Measurements from ENCODE around the gene RNF130.
"Not testable (repeated sequence)": the region's sequence is repeated elsewhere in the genome, so short reads cannot be mapped to it uniquely, and the experiment has no call there.

The RNF130 gene

DNA sequence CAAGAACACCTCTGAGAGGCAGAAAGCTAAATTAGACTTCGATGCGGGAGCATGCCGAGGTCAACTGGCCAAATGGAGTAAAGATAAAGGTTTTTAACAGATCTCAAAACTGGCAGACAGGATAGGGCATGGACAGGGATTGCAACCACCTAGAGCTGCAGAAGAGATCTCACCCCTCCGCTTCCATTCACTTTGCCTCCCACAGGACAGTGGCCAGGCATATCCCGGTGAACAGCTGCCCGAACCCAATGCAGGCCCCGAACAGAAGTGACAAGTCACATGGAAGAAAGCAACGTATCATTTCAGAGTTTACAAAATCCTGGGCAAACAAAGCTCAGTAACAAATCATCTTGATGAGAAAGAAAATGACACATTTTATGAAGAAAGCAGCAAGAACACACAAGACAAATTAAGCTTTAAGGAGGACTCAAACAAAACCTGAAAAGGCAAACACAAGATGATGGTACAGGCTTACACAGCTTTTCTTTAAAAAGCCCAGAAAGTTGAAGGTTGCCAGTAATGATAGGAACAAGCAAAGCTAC, 18.4 kb downstream of the RNF130 start:
- DNase-seq: peak; percentile 20

DNA sequence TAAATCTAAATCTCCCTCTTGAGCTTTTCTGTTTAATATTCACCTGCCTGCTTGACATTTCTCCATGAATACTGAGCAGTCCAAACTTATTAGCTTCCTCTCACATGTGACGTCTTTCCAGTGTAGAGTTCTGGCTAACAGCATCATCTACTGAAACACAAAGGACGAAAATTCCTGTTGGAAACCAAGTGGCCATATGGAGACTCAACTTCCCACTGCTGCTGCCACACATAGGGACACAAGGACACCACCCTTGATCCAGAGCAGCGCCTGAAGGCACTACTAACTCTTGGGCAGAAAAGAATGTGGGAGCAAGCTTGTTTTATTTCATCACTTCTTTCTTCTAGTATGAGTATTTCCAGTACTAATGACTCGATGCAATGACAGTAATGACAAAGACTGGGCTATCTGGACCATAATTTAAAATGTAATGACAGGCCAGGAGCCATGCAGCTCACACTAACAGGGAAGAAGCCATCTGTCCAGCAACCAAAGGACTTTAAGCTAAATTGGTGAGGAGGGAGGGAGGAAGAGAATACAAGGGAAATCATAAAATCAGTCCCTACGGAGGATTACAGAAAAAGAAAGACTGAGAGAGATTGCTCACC, 19.2 kb downstream of the RNF130 start:
- DNase-seq: no peak

DNA sequence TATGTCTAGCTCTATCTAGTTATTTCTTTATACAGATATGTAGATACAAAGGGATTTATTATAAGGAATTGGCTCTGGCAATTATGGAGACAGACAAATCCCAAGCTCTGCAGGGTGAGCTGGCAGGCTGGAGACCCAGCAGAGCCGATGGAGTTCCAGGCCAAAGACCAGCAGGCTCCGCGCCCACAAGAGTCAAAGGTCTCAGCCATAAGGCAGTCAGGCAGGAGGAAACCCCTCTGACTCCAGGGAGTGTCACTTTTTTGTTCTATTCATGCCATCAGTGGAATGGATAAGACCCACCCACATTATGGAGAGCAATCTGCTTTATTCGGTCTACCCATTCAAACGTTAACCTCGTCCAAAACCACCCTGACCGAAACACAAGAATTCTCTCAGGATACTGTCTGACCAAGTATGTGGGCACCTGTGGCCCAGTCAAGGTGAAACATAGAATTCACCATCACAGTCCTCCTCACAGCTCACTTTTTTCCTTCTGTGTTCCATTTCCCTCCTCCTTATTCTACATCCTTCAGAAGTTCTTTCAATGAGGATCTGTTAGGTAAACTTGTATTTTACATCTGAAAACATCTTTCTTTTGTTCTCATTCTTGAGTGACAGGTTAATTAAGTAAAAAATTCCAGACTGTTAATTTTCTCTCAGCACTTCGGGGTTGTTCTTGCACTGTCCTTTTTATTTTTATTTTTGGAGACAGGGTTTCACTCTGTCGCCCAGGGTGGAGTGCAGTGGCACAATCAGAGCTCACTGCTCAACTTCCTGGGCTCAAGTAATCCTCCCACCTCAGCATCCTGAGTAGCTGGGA, 21.2 kb downstream of the RNF130 start:
- DNase-seq: no peak

GRCh38 chr5:180049185-180049548, 22.4 kb downstream of the RNF130 start:
- DNase-seq: no peak

DNA sequence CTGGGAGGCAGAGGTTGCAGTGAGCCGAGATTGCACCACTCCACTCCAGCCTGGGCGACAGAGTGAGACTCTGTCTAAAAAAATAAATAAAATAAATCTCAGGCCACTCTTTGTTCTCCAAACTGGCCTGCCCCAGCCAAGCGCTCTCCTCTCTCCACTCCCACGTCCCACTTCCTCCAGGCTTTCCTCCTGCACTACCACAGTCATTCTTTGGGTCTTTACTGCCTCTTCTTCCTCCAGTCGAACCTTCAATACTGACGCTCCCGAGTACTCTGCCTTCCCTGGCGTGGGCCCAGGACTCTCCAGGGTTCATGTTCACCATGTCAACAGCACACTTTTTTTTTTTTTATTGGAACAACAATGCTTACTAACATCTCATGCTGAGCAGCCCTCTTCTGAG, 23.9 kb downstream of the RNF130 start:
- no peak for DNase-seq

GRCh38 chr5:180046656-180047055, 24.9 kb downstream of the RNF130 start:
- DNase-seq: no peak

DNA sequence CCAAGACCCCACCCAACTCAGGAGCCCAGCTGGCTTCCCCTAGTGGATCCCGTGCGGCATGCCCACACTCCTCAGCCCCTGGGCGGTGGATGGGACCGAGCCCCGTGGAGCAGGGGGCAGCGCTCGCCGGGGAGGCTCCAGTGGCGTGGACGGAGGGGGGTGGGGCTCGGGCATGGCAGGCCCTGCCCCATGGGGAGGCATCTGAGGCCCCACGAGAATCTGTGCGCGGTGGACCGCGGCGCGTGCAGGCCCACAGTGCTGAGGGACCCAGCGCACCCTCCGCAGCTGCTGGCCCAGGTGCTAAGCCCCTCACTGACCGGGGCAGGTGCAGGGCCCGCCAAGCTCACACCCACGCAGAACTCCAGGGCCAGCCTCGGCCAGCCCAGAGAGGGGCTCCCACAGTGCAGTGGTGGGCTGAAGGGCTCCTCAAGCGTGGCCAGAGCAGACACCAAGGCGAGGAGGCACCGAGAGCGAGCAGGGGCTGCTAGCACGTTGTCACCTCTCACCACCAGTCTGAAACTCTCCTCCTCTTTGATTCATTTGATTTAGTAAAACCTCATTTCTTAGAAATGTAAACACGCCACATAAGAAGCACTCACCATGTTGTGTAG, 25.6 kb downstream of the RNF130 start:
- no peak for DNase-seq

GRCh38 chr5:180043377-180043776, 28.2 kb downstream of the RNF130 start:
- DNase-seq: no peak

DNA sequence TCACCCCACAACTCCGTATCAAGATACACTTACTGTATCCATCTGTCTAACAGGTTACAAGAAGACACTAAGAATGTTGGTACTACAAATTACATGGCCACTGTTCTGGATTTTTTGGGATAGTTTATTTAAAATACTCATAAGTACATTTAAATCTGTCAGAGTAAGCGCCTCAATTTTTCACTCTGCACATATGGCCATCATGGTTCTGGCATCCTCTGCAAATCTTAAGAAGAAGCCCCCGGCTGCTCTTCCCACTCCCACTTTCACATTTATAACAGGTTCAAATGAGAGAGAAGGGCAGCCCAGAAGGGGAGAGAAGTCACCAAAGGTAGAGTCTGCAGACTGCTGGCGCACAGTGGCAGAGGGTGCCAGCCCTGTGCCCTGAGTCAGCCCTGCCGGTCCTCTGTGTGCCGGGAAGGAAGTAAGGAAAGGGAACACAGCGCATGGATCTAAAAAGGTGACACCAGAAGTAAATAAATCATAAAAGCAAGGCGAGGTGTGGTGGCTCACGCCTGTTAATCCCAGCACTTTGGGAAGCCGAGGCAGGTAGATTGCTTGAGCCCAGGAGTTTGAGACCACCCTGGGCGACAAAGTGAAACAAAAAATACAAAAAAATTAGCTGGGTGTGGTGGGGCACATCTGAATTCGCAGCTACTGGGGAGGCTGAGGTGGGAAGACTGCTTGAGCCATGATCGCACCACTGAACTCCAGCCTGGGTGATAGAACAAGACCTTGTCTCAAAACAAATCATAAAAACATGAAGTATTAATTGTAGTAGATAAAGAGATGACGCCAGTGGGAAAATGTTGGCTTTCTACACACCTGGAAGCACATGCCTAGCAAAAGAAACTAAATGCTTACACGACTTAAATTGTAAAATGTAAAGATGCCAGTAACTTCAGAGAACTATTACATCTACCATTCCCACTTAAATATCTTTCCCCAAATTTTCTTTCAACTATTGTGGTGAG, 30.0 kb downstream of the RNF130 start:
- no peak for DNase-seq

DNA sequence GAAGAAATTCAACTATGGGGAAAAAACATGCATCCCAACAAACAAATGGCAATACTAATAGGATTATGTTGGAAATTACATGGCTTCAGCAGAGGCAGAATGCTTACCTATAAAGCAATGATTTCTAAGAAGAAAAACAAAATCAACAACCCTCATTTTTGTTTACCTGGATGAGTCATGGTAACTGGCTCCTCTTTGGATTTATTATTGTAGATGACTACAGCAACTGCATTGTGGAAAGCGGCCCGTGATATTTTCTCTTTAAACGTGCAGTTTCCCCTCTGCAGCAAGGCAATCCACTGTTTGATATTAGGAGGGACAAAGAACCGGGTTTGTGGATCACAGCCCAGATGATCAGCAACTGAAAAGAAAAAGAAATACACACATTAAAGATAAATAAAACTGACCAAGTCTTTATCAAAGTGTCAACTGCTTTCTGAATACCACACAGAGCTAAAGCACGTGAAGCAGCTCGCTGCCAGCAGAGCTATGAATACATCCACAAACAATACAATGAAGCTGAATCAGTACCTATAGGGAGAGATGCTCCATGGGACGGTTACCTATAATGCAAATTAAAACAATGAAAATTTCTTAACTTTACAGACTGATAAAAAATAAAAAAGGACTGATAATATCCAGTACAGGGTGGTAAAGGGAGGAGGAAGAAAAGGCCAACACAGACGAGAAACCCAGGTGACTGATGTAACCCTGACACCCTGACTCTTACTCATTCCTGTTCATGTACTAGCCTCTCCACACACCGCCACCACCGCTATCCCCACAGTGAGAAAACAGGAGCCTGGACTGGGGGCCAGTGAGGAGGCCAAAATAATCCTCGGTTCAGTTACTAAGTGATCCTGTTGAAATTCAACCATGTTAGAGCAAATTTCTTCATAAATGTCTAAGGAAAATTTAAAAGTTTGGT, 31.0 kb downstream of the RNF130 start:
- DNase-seq: no peak

DNA sequence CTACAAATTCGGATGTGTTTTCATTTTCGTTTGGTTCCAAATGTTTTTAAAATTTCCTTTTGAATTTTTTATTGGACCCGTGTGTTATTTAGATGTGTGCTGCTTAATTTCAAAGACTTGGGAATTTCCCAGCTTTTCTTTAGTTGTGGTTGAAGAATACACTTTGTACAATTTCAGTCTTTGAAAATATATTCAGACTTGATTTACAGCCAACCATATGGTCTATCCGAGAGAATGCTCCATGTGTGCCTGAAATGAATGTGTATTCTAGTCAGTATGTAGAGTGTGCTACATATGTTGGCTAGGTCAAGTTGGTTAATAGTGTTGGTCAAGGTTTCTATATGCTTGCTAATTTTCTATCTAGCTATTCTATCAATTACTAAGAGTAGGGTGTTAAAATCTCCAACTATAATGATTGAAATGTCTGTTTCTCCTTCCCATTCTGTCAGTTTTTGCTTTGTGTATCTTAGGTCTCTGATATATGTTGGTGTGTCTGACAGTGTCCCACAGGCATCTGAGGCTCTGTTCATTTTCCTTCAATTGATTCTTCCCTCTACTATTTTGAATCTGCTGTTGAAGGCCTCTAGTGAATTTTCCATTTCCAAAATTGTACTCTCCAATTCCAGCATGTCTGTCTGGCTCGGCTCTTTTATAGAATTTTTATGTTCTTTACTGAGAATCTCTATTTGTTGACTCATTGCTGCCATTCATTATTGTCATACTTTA, 36.2 kb downstream of the RNF130 start:
- no peak for DNase-seq

DNA sequence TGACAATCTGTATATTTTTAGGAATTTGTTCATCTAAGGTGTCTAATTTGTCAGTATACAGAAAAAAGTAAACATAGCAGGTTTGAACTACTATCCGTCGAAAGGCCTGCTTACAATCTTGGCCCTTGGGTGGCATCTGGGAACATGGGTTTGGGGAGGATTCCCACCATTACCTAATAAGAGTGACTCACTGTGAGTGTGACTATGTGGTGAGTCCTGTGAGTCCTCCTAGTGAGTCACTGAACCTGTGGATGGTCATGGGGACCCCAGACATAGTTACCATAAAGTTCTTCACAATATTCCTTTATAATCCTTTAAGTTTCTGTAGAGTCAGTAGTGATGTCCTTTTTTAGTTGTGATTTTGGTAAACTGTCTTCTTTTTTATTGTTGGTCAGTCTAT, 37.0 kb downstream of the RNF130 start:
- DNase-seq: no peak

- DNase-seq: no peak
Observed at GRCh38 chr5:180027459-180028089, 44.0 kb downstream of the RNF130 start.

DNA sequence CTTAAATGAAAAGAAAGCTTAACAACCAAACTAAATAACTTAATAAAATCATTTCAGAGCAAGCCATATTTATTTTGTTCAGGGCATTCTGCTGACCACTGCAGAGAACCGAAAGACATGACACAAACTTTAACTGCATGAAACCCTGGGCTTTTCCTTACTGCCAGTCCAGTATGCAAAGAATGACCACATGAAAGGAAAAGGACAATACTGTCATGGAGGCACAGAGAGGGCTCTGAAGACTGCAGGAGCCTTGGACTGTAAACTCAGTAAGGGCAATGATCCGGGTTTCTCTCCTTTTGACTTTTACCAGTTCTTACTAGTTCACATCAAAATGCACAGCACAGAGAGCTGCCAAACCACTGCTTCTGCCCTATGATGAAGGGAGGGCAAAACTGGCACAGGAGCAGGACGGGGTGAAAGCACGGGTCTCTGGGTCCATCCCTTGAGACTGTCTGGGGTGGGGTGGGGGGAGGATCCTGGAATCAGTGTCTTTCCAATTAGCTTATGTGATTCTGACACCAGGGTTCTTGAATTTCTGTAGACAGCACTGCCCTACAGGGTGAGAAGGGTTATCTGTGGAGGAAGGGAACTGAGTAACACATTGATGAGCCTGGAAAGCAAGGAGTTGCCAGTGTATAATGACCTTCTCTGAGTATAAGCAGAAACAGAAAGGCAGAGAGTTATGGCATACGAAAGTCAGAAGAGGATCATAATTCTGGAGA, 44.7 kb downstream of the RNF130 start:
- DNase-seq: no peak

- DNase-seq: no peak
Observed at GRCh38 chr5:180026320-180026719, 45.2 kb downstream of the RNF130 start.

DNA sequence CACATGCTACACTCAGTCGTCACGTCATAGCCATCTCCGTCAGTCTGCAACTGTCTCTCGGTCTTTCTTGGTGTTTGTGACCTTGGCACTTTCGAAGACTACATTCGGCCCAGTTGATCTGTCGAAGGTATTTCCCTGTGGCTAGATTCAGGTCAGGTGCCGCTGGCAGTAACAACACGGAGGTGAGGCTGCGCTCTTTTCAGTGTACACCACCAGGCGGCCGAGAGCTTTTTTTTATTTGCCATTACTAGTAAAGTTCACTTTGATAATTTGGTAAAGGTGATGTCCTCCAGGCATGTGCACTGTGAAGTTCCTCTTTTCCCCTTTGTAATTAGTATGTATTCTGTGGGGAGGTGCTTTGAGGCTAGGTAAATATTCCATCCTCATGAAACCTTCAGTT, 49.7 kb downstream of the RNF130 start:
- no peak for DNase-seq

- no peak for DNase-seq
Observed at GRCh38 chr5:180020176-180020575, 51.4 kb downstream of the RNF130 start.

DNA sequence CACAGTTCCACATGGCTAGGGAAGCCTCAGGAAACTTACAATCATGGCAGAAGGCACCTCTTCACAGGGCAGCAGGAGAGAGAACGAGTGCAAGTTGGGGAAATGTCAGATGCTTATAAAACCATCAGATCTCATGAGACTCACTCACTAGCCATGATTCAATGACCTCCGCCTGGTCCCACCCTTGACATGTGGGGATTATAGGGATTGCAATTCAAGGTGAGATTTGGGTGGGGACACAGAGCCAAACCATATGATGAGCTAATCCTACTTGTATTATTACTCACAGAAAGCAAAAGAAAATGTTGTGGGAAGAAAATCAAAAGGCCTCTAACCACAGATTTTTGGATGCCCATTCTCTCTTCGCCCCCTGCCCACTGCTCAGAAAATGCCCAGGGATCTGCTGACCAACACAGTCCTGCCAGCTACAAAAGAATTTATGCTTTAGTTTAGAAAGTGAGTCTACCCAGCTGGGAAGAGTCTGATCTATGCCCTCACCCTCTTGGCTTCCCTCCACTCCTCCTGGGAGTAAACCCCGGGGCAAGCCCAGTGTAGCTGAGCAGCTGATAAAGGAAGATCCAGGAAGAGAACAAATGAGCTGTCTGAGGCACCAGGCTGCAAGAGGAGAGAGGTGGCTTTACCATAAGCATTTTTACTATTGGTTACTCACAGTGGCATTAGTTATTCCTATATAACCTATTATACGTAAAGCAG, 53.1 kb downstream of the RNF130 start:
- no peak for DNase-seq

DNA sequence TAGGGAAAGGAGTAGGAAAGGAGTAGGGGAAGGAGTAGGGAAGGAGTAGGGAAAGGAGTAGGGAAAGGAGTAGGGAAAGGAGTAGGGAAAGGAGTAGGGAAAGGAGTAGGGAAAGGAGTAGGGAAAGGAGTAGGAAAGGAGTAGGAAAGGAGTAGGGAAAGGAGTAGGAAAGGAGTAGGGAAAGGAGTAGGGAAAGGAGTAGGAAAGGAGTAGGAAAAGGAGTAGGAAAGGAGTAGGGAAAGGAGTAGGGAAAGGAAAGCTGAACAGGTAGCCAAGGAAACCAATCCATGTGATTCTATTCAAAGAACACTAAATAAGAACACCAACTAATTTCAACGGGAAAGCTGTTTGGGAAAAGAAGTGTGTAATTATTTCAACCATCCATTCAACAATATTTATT, 56.0 kb downstream of the RNF130 start:
- not testable (repeated sequence) for DNase-seq
